NB4 (cell line): Measurements from ENCODE around the gene METAP1D.

Experiments used
- CTCF ChIP-seq: IDR thresholded peaks from one replicate; pipeline ENCODE4 v1.5.1; 2012; ENCODE audit warnings: low read depth, low read length
- MYC ChIP-seq: IDR thresholded peaks from 2 replicates; pipeline ENCODE4 v1.6.1; 2011; ENCODE audit warnings: low read depth, low read length
- POLR2A ChIP-seq: IDR thresholded peaks from 2 replicates; pipeline ENCODE4 v1.6.1; 2011; ENCODE audit warnings: mild to moderate bottlenecking; ENCODE audit not compliant: insufficient read length; ENCODE audit errors: extremely low read depth

- TF ChIP-seq CTCF = no peak
- TF ChIP-seq MYC = no peak
- no peak for TF ChIP-seq POLR2A
These were observed 108.8 kb downstream of the METAP1D start for GRCh38 chr2:172108587-172108930.
